H9 (cell line): ENCODE data around the gene NDOR1. TPM values are rescaled to one million over a fixed set of nuclear protein-coding genes. Genes with fewer than 3 reads are reported as not detected.

Experiments
- DNase-seq: peaks from one replicate; pipeline ENCODE4 v3.0.0-alpha.2; 2017
- H2AFZ ChIP-seq: one replicate; pipeline ENCODE4 v1.6.1; 2013; ENCODE audit warnings: mild to moderate bottlenecking, low read length, control low read depth, moderate library complexity
- H2AK5ac ChIP-seq: 2 replicates; pipeline ENCODE4 v1.6.1; 2013; ENCODE audit warnings: low read length, control low read depth, mixed read lengths; ENCODE audit not compliant: insufficient read length
- H2BK120ac ChIP-seq: one replicate; pipeline ENCODE4 v1.6.1; 2013; ENCODE audit warnings: low read depth, mild to moderate bottlenecking, low read length, control low read depth, inconsistent platforms; ENCODE audit not compliant: poor library complexity, severe bottlenecking
- H2BK12ac ChIP-seq: 2 replicates; pipeline ENCODE4 v1.6.1; 2013; ENCODE audit warnings: low read length, control low read depth, mixed read lengths, low read depth; ENCODE audit not compliant: insufficient read length
- H2BK15ac ChIP-seq: 2 replicates; pipeline ENCODE4 v1.6.1; 2013; ENCODE audit warnings: low read depth, low read length, control low read depth
- H2BK20ac ChIP-seq: one replicate; pipeline ENCODE4 v1.6.1; 2013; ENCODE audit warnings: low read depth, mild to moderate bottlenecking, low read length, control low read depth, inconsistent platforms; ENCODE audit not compliant: poor library complexity, severe bottlenecking
- H2BK5ac ChIP-seq: 2 replicates; pipeline ENCODE4 v1.6.1; 2013; ENCODE audit warnings: low read length, control low read depth, mixed read lengths; ENCODE audit not compliant: insufficient read length
- H3K14ac ChIP-seq: 2 replicates; pipeline ENCODE4 v1.6.1; 2013; ENCODE audit warnings: low read length, control low read depth; ENCODE audit not compliant: insufficient read depth
- H3K18ac ChIP-seq: 2 replicates; pipeline ENCODE4 v1.6.1; 2013; ENCODE audit warnings: low read depth, mild to moderate bottlenecking, mixed read lengths, low read length, control low read depth; ENCODE audit not compliant: insufficient read length
- H3K23ac ChIP-seq: 2 replicates; pipeline ENCODE4 v1.6.1; 2013; ENCODE audit warnings: low read length, control low read depth, mixed read lengths, low read depth; ENCODE audit not compliant: insufficient read length
- H3K23me2 ChIP-seq: 2 replicates; pipeline ENCODE4 v1.6.1; 2013; ENCODE audit warnings: low read depth, mild to moderate bottlenecking, mixed read lengths, low read length, control low read depth; ENCODE audit not compliant: insufficient read length, poor library complexity, severe bottlenecking
- H3K27ac ChIP-seq: 2 replicates; pipeline ENCODE4 v1.5.1; 2013; ENCODE audit warnings: low read length, control low read depth, mixed read lengths, low read depth; ENCODE audit not compliant: insufficient read length
- H3K27me3 ChIP-seq: 2 replicates; pipeline ENCODE4 v1.6.1; 2013; ENCODE audit warnings: low read length, control low read depth, inconsistent platforms; ENCODE audit not compliant: insufficient read depth
- H3K4ac ChIP-seq: 2 replicates; pipeline ENCODE4 v1.6.1; 2013; ENCODE audit warnings: low read depth, mild to moderate bottlenecking, control low read depth, inconsistent platforms, low read length, moderate library complexity
- H3K4me1 ChIP-seq: 2 replicates; pipeline ENCODE4 v1.6.1; 2013; ENCODE audit warnings: low read length, control low read depth, inconsistent platforms; ENCODE audit not compliant: insufficient read depth
- H3K4me2 ChIP-seq: 2 replicates; pipeline ENCODE4 v1.6.1; 2013; ENCODE audit warnings: low read length, control low read depth, mixed read lengths; ENCODE audit not compliant: insufficient read length, insufficient read depth
- H3K56ac ChIP-seq: 2 replicates; pipeline ENCODE4 v1.6.1; 2013; ENCODE audit warnings: low read depth, mild to moderate bottlenecking, mixed read lengths, low read length, control low read depth; ENCODE audit not compliant: insufficient read length
- H3K79me1 ChIP-seq: 2 replicates; pipeline ENCODE4 v1.6.1; 2013; ENCODE audit warnings: low read depth, mild to moderate bottlenecking, moderate library complexity, low read length, control low read depth, inconsistent platforms; ENCODE audit not compliant: insufficient read depth, poor library complexity, severe bottlenecking
- H3K79me2 ChIP-seq: 2 replicates; pipeline ENCODE4 v1.6.1; 2013; ENCODE audit warnings: low read length, control low read depth, inconsistent platforms; ENCODE audit not compliant: insufficient read depth
- H3K9ac ChIP-seq: 2 replicates; pipeline ENCODE4 v1.6.1; 2013; ENCODE audit warnings: low read length, control low read depth, mixed read lengths; ENCODE audit not compliant: insufficient read length; ENCODE audit errors: extremely low read depth
- H3K9me3 ChIP-seq: one replicate; pipeline ENCODE4 v1.6.1; 2013; ENCODE audit warnings: low read depth, low read length, inconsistent platforms; ENCODE audit not compliant: control insufficient read depth
- H3T11ph ChIP-seq: one replicate; pipeline ENCODE4 v1.6.1; 2013; ENCODE audit warnings: mild to moderate bottlenecking, low read length, control low read depth, inconsistent platforms
- H4K20me1 ChIP-seq: one replicate; pipeline ENCODE4 v1.6.1; 2013; ENCODE audit not compliant: control insufficient read depth, insufficient read length, insufficient read depth
- H4K5ac ChIP-seq: 2 replicates; pipeline ENCODE4 v1.6.1; 2013; ENCODE audit warnings: low read depth, mild to moderate bottlenecking, mixed read lengths, low read length, control low read depth; ENCODE audit not compliant: insufficient read length
- H4K8ac ChIP-seq: replicated peaks from 2 replicates; pipeline ENCODE4 v1.6.1; 2013; ENCODE audit warnings: low read length, control low read depth, mixed read lengths, low read depth; ENCODE audit not compliant: insufficient read length
- H4K91ac ChIP-seq: 2 replicates; pipeline ENCODE4 v1.6.1; 2013; ENCODE audit warnings: low read depth, mild to moderate bottlenecking, moderate library complexity, mixed read lengths, low read length, control low read depth; ENCODE audit not compliant: insufficient read length
- H3K27ac Mint-ChIP-seq, 3 experiments: 2 replicates in 2 of 3; 3 replicates in 1 of 3; pipeline ENCODE4 v1.8.0; 2020 to 2021; ENCODE audit warnings: mixed read lengths in 3 of 3, mild to moderate bottlenecking in 1 of 3, moderate library complexity in 1 of 3
- H3K27me3 Mint-ChIP-seq: 2 replicates; pipeline ENCODE4 v1.8.0; 2021; ENCODE audit warnings: low read depth, mild to moderate bottlenecking, moderate library complexity, mixed read lengths
- H3K36me3 Mint-ChIP-seq, 3 experiments: 2 replicates in 2 of 3; 3 replicates in 1 of 3; pipeline ENCODE4 v1.8.0; 2020 to 2021; ENCODE audit warnings: low read depth in 3 of 3, mixed read lengths in 3 of 3; ENCODE audit not compliant: insufficient read depth in 1 of 3
- H3K4me1 Mint-ChIP-seq, 2 experiments: 2 replicates each; pipeline ENCODE4 v1.8.0; 2020; ENCODE audit warnings: mixed read lengths in 2 of 2
- H3K4me3 Mint-ChIP-seq, 2 experiments: 2 replicates in 1 of 2; 3 replicates in 1 of 2; pipeline ENCODE4 v1.8.0; 2020 to 2021; ENCODE audit warnings: mild to moderate bottlenecking in 2 of 2, mixed read lengths in 2 of 2, moderate library complexity in 1 of 2
- H3K9me3 Mint-ChIP-seq, 2 experiments: 2 replicates in 1 of 2; 3 replicates in 1 of 2; pipeline ENCODE4 v1.8.0; 2020; ENCODE audit warnings: mild to moderate bottlenecking in 2 of 2, mixed read lengths in 2 of 2, moderate library complexity in 1 of 2
- CTCF ChIP-seq: fragments of 200-600 bp; sonication (generic); conservative IDR thresholded peaks from 3 replicates; pipeline ENCODE4 v1.8.0; 2021; ENCODE audit warnings: antibody characterized with exemption, mild to moderate bottlenecking
- WGBS: extraction: QIAGEN DNeasy Blood & Tissue Kit; methylation state at CpG from one replicate; pipeline ENCODE4 v1.1.7; 2013; ENCODE audit warnings: missing lambda C conversion rate, low lambda C conversion rate, mixed read lengths; ENCODE audit not compliant: insufficient read length; ENCODE audit errors: extremely low coverage; 5-methylcytosine and 5-hydroxymethylcytosine counted together
- total RNA-seq: library from RNA; stranded (reverse); gene quantifications from 2 replicates; pipeline ENCODE4 v1.2.1, GENCODE V29; 2021

NDOR1 gene
- total RNA-seq, 1 experiment from 2014 or later: 44.1 TPM

- peaks cover 90% of the 10 kb centered on the region for H3K27me3 Mint-ChIP-seq
- Histone ChIP-seq H2AFZ (no peak overlapping the region), H3K27me3 (peaks cover 42% of the 10 kb centered on the region; the same call in 1 of the 2 replicates)
These were observed 38.9 kb upstream of the NDOR1 start for GRCh38 chr9:137166380-137167229.

More at GRCh38 chr9:137166380-137167229, 38.9 kb upstream of the NDOR1 start:
- no peak overlapping the region for H2AK5ac ChIP-seq
- no peak overlapping the region for H3K18ac ChIP-seq
- no peak for DNase-seq
- H2BK15ac ChIP-seq: no peak overlapping the region
- no peak overlapping the region; a peak in 1 of 5 replicates for H3K4me3 Mint-ChIP-seq
- no peak overlapping the region for H4K91ac ChIP-seq
- no peak overlapping the region for H3K27ac Mint-ChIP-seq
- H2BK5ac ChIP-seq: no peak overlapping the region
- H3K14ac ChIP-seq: no peak overlapping the region
- no peak overlapping the region for H4K8ac ChIP-seq
- no peak for TF ChIP-seq CTCF
- no peak overlapping the region for H3K23ac ChIP-seq
- H2BK12ac ChIP-seq: no peak overlapping the region
- H2BK20ac ChIP-seq: no peak overlapping the region
- no peaks in the 10 kb centered on the region for H3K9me3 ChIP-seq
- no peak overlapping the region for H4K5ac ChIP-seq
- no peaks in the 10 kb centered on the region for H3K79me2 ChIP-seq
- no peaks in the 10 kb centered on the region; a peak in 1 of 5 replicates for H3K9me3 Mint-ChIP-seq
- H3K9ac ChIP-seq: no peak overlapping the region
- H3K23me2 ChIP-seq: peaks cover 20% of the 10 kb centered on the region
- peaks cover 2% of the 10 kb centered on the region for H4K20me1 ChIP-seq
- no peaks in the 10 kb centered on the region for H3K4me1 ChIP-seq
- H3T11ph ChIP-seq: no peak overlapping the region
- H3K4ac ChIP-seq: no peak overlapping the region
- no peak overlapping the region for H3K56ac ChIP-seq
- H3K4me1 Mint-ChIP-seq: peaks cover 3 to 12% of the 10 kb centered on the region in 2 experiments
- no peak overlapping the region for H3K4me2 ChIP-seq
- no peak overlapping the region for H2BK120ac ChIP-seq
- no peak overlapping the region for H3K27ac ChIP-seq
- no CpG with 5 or more reads among the region's 22 CpGs for WGBS
- no peaks in the 10 kb centered on the region for H3K79me1 ChIP-seq
- H3K36me3 Mint-ChIP-seq: no peaks in the 10 kb centered on the region
